GM12878 (cell line): ENCODE results near the gene PTPRS. TPM values are rescaled to one million over a fixed set of nuclear protein-coding genes. Genes with fewer than 3 reads are reported as not detected.

Experiments used
- ATAC-seq: fragments of 200-7000 bp; cut with Tn5 transposase; 3 replicates; pipeline ENCODE4 v1.9.1; 2020; ENCODE audit warnings: mild to moderate bottlenecking, moderate library complexity
- BruUV-seq: library from RNA; stranded (reverse); fragments of 400-500 nt; replicated peaks from 2 replicates; lab custom pipeline; 2021; lab: Mats Ljungman, UMichigan
- CTCF ChIA-PET: fragments of 300-600 bp; sonication (Branson Sonifier 250); formaldehyde crosslinking; extraction: SDS; loops from one replicate; lab custom pipeline; 2021; ENCODE audit warnings: inconsistent platforms; lab: Yijun Ruan, JAX
- POLR2A ChIA-PET: fragments of 350-600 bp; formaldehyde crosslinking; extraction: SDS; loops from one replicate; lab custom pipeline; 2021; ENCODE audit warnings: inconsistent platforms; lab: Charles Lee
- RAD21 ChIA-PET: fragments of 300-600 bp; sonication (Branson Sonifier 250); formaldehyde crosslinking; loops from one replicate; lab custom pipeline; 2023; ENCODE audit warnings: antibody characterized with exemption; ENCODE audit not compliant: unreplicated experiment; lab: Charles Lee
- SMC1A ChIA-PET: fragments of 300-600 bp; sonication (Branson Sonifier 250); formaldehyde crosslinking; loops from one replicate; lab custom pipeline; 2023; ENCODE audit not compliant: unreplicated experiment, uncharacterized antibody; lab: Charles Lee
- DNase-seq: peaks from one replicate; pipeline ENCODE4 v3.0.0-alpha.2; 2011; ENCODE audit warnings: low read depth, low spot score
- FAIRE-seq: peaks from 3 replicates; lab custom pipeline; 2011; peaks lifted over from hg19 to GRCh38; lab: Jason Lieb, UNC
- H2AFZ ChIP-seq: 2 replicates; pipeline ENCODE4 v1.6.0; 2011; ENCODE audit warnings: low read depth, low read length, control low read depth; ENCODE audit not compliant: control insufficient read depth
- H3K27ac ChIP-seq: 2 replicates; pipeline ENCODE4 v1.5.1; 2011; ENCODE audit warnings: control low read depth; ENCODE audit not compliant: control insufficient read depth, insufficient read depth
- H3K27me3 ChIP-seq, 2 experiments: replicated peaks in 1 of 2; 2 replicates each; pipeline versions ENCODE4 v1.6.0 to v1.6.1; 2011; ENCODE audit warnings: low read length in 1 of 2; ENCODE audit not compliant: control insufficient read depth in 2 of 2, insufficient read depth in 2 of 2
- H3K36me3 ChIP-seq, 2 experiments: 2 replicates each; pipeline ENCODE4 v1.5.1; 2011; ENCODE audit warnings: low read length in 1 of 2; ENCODE audit not compliant: control insufficient read depth in 2 of 2, insufficient read depth in 2 of 2
- H3K4me1 ChIP-seq: 2 replicates; pipeline ENCODE4 v1.6.1; 2011; ENCODE audit warnings: mild to moderate bottlenecking, low read length, moderate library complexity, mixed read lengths; ENCODE audit not compliant: control insufficient read depth, insufficient read depth
- H3K4me2 ChIP-seq: 2 replicates; pipeline ENCODE4 v1.6.0; 2011; ENCODE audit warnings: control low read depth; ENCODE audit not compliant: control insufficient read depth, insufficient read depth
- H3K4me3 ChIP-seq: fragments of 200-600 bp; sonication (generic); 2 replicates; pipeline ENCODE4 v1.5.1; 2016
- H3K79me2 ChIP-seq: 2 replicates; pipeline ENCODE4 v1.6.0; 2011; ENCODE audit warnings: low read length; ENCODE audit not compliant: control insufficient read depth, insufficient read depth
- H3K9ac ChIP-seq: 2 replicates; pipeline ENCODE4 v1.8.0; 2011; ENCODE audit warnings: low read length, control low read depth, mixed read lengths; ENCODE audit not compliant: control insufficient read depth, insufficient read depth
- H3K9me3 ChIP-seq: replicated peaks from 3 replicates; pipeline ENCODE4 v1.5.1; 2011; ENCODE audit warnings: mild to moderate bottlenecking, low read length; ENCODE audit not compliant: control insufficient read depth, insufficient read depth
- H4K20me1 ChIP-seq: 2 replicates; pipeline ENCODE4 v1.6.0; 2011; ENCODE audit not compliant: control insufficient read depth, insufficient read depth
- BACH1 ChIP-seq: fragments of 450-650 bp; IDR thresholded peaks from 2 replicates; pipeline ENCODE4 v1.6.1; 2017; ENCODE audit warnings: mild to moderate bottlenecking, borderline replicate concordance
- FOS ChIP-seq: IDR thresholded peaks from 3 replicates; pipeline ENCODE4 v1.6.1; 2011; ENCODE audit warnings: borderline replicate concordance; ENCODE audit not compliant: insufficient read length; ENCODE audit errors: extremely low read depth
- HCFC1 ChIP-seq: fragments of 150-350 bp; IDR thresholded peaks from 2 replicates; pipeline ENCODE4 v1.6.1; 2014; ENCODE audit warnings: low read length
- HDAC2 ChIP-seq: fragments of 200-600 bp; sonication (generic); IDR thresholded peaks from 2 replicates; pipeline ENCODE4 v1.6.1; 2017
- PAX8 ChIP-seq: fragments of 450-650 bp; IDR thresholded peaks from 2 replicates; pipeline ENCODE4 v1.6.1; 2017; ENCODE audit warnings: mild to moderate bottlenecking, moderate library complexity
- SP1 ChIP-seq: IDR thresholded peaks from one replicate; pipeline ENCODE4 v1.6.1; 2011; ENCODE audit warnings: low read depth, low read length
- SUZ12 ChIP-seq: fragments of 200-600 bp; sonication (generic); IDR thresholded peaks from one replicate; pipeline ENCODE4 v1.6.1; 2018; ENCODE audit warnings: antibody characterized with exemption, mild to moderate bottlenecking; ENCODE audit not compliant: unreplicated experiment
- TCF3 ChIP-seq: IDR thresholded peaks from 2 replicates; pipeline ENCODE4 v1.6.1; 2012; ENCODE audit warnings: low read depth, mild to moderate bottlenecking, low read length, borderline replicate concordance; ENCODE audit not compliant: insufficient read depth
- WGBS: methylation state at CpG from one replicate; pipeline ENCODE4 v1.1.6; 2016; ENCODE audit warnings: low lambda C conversion rate; ENCODE audit not compliant: insufficient replicate concordance, insufficient coverage; ENCODE audit errors: missing lambda C conversion rate; 5-methylcytosine and 5-hydroxymethylcytosine counted together
- in situ Hi-C: fragments of 300-500 bp; cut with MboI; formaldehyde crosslinking; loops from 9 replicates; pipeline ENCODE4 v1.14.3; 2018; ENCODE audit warnings: mixed read lengths
- intact Hi-C: fragments of 100-400 bp; cut with micrococcal nuclease; formaldehyde crosslinking; loops from one replicate; pipeline ENCODE4 v1.14.2; 2022; ENCODE audit not compliant: unreplicated experiment
- polyA plus RNA-seq, 11 experiments: library from polyadenylated mRNA; depleted of rRNA in 4 of 11; unstranded in 6 of 11; stranded (reverse) in 5 of 11; fragments of >200 nt; fragmentation: Nextera tagmentation in 4 of 11; fragmentation: Illumina TruSeq in 1 of 11; extraction: Ambion mirVana in 4 of 11; extraction: Trizol in 1 of 11; gene quantifications; 1 replicate in 1 of 11; 2 replicates in 10 of 11; pipeline versions ENCODE4 v1.2.1 to v1.2.3, GENCODE V29; 2011 to 2016; ENCODE audit warnings: inconsistent platforms in 2 of 11, missing spikeins in 2 of 11, low read depth in 1 of 11
- total RNA-seq, 4 experiments: library from RNA; depleted of rRNA in 3 of 4; stranded (reverse); fragments of >200 nt in 3 of 4; fragmentation: Illumina TruSeq in 1 of 4; extraction: Trizol in 1 of 4; gene quantifications; 2 replicates each; pipeline versions ENCODE4 v1.2.1 to v1.2.3, GENCODE V29; 2013 to 2021
- TF ChIP-seq, protein P1 (sequence below): IDR thresholded peaks from 2 replicates; pipeline ENCODE4 v1.6.1; 2012; ENCODE audit warnings: low read length, inconsistent platforms
- TF ChIP-seq, protein P2 (sequence below): IDR thresholded peaks from 2 replicates; pipeline ENCODE4 v1.6.1; 2012; ENCODE audit warnings: mild to moderate bottlenecking, low read depth, low read length
- TF ChIP-seq, protein P3 (sequence below): fragments of 450-650 bp; IDR thresholded peaks from 2 replicates; pipeline ENCODE4 v1.6.1; 2017; ENCODE audit warnings: mild to moderate bottlenecking, moderate library complexity

Gene PTPRS
- total and polyA plus RNA-seq, 10 of the 15 experiments (the other 5 are each of a cell fraction or from before 2014, with no cell fraction given), result 0.09 to 32.1 (median 0.71) TPM

GRCh38 chr19:5316138-5316537 lies 24.5 kb downstream of the PTPRS start:
- Histone ChIP-seq H3K27ac (no peak overlapping the region), H2AFZ (no peak overlapping the region), H3K9ac (no peak overlapping the region), H3K79me2 (no peaks in the 10 kb centered on the region), H3K27me3 (no peaks in the 10 kb centered on the region), H3K4me1 (peaks cover 6% of the 10 kb centered on the region; the same call in 1 of the 2 replicates), H3K9me3 (no peaks in the 10 kb centered on the region; the same call in 2 of the 3 replicates), H3K36me3 (no peaks in the 10 kb centered on the region; a peak in 1 of 4 replicates), H3K4me3 (no peak overlapping the region), H3K4me2 (no peak overlapping the region), H4K20me1 (no peaks in the 10 kb centered on the region)
- DNase-seq, result no peak
- intact Hi-C loops, result no loop called here
- no peak for FAIRE-seq
- ChIA-PET CTCF (interaction anchor here (1.5 kb wide), 1 partner anchor 61 kb away, joined by 3 read pairs; no protein-coding TSS in a partner anchor), SMC1A (interaction anchor here (0.7 kb wide), 1 partner anchor 26 kb away, joined by 3 read pairs; no protein-coding TSS in a partner anchor), POLR2A (no interaction called here), RAD21 (no interaction called here)
- BruUV-seq, result no TSS peak
- 85% methylated on average over 9 of the region's 9 CpGs for WGBS
- TF ChIP-seq, protein P1, sequence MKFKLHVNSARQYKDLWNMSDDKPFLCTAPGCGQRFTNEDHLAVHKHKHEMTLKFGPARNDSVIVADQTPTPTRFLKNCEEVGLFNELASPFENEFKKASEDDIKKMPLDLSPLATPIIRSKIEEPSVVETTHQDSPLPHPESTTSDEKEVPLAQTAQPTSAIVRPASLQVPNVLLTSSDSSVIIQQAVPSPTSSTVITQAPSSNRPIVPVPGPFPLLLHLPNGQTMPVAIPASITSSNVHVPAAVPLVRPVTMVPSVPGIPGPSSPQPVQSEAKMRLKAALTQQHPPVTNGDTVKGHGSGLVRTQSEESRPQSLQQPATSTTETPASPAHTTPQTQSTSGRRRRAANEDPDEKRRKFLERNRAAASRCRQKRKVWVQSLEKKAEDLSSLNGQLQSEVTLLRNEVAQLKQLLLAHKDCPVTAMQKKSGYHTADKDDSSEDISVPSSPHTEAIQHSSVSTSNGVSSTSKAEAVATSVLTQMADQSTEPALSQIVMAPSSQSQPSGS, result no peak
- TF ChIP-seq HDAC2, result no peak
- TF ChIP-seq FOS, result no peak
- no peak for TF ChIP-seq HCFC1
- TF ChIP-seq BACH1, result no peak
- no peak for TF ChIP-seq SUZ12
- TF ChIP-seq, protein P2, sequence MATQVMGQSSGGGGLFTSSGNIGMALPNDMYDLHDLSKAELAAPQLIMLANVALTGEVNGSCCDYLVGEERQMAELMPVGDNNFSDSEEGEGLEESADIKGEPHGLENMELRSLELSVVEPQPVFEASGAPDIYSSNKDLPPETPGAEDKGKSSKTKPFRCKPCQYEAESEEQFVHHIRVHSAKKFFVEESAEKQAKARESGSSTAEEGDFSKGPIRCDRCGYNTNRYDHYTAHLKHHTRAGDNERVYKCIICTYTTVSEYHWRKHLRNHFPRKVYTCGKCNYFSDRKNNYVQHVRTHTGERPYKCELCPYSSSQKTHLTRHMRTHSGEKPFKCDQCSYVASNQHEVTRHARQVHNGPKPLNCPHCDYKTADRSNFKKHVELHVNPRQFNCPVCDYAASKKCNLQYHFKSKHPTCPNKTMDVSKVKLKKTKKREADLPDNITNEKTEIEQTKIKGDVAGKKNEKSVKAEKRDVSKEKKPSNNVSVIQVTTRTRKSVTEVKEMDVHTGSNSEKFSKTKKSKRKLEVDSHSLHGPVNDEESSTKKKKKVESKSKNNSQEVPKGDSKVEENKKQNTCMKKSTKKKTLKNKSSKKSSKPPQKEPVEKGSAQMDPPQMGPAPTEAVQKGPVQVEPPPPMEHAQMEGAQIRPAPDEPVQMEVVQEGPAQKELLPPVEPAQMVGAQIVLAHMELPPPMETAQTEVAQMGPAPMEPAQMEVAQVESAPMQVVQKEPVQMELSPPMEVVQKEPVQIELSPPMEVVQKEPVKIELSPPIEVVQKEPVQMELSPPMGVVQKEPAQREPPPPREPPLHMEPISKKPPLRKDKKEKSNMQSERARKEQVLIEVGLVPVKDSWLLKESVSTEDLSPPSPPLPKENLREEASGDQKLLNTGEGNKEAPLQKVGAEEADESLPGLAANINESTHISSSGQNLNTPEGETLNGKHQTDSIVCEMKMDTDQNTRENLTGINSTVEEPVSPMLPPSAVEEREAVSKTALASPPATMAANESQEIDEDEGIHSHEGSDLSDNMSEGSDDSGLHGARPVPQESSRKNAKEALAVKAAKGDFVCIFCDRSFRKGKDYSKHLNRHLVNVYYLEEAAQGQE, result no peak
- no peak for TF ChIP-seq SP1
- TF ChIP-seq, protein P3, sequence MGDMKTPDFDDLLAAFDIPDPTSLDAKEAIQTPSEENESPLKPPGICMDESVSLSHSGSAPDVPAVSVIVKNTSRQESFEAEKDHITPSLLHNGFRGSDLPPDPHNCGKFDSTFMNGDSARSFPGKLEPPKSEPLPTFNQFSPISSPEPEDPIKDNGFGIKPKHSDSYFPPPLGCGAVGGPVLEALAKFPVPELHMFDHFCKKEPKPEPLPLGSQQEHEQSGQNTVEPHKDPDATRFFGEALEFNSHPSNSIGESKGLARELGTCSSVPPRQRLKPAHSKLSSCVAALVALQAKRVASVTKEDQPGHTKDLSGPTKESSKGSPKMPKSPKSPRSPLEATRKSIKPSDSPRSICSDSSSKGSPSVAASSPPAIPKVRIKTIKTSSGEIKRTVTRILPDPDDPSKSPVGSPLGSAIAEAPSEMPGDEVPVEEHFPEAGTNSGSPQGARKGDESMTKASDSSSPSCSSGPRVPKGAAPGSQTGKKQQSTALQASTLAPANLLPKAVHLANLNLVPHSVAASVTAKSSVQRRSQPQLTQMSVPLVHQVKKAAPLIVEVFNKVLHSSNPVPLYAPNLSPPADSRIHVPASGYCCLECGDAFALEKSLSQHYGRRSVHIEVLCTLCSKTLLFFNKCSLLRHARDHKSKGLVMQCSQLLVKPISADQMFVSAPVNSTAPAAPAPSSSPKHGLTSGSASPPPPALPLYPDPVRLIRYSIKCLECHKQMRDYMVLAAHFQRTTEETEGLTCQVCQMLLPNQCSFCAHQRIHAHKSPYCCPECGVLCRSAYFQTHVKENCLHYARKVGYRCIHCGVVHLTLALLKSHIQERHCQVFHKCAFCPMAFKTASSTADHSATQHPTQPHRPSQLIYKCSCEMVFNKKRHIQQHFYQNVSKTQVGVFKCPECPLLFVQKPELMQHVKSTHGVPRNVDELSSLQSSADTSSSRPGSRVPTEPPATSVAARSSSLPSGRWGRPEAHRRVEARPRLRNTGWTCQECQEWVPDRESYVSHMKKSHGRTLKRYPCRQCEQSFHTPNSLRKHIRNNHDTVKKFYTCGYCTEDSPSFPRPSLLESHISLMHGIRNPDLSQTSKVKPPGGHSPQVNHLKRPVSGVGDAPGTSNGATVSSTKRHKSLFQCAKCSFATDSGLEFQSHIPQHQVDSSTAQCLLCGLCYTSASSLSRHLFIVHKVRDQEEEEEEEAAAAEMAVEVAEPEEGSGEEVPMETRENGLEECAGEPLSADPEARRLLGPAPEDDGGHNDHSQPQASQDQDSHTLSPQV, result no peak
- no peak for TF ChIP-seq PAX8
- TF ChIP-seq TCF3, result no peak
- TF ChIP-seq, all 136 proteins: peak for 0
- in situ Hi-C loops, result no loop called here
- no peak for ATAC-seq
